Panc1 (cell line): ENCODE data around the gene AGAP1. TPM values are rescaled to one million over a fixed set of nuclear protein-coding genes. Genes with fewer than 3 reads are reported as not detected.

Experiments
- ATAC-seq: fragments of 200-7000 bp; cut with Tn5 transposase; 2 replicates; pipeline ENCODE4 v1.9.1; 2020; ENCODE audit warnings: mild to moderate bottlenecking, moderate library complexity
- BruUV-seq: library from RNA; stranded (reverse); fragments of 400-500 nt; replicated peaks from 2 replicates; lab custom pipeline; 2021; lab: Mats Ljungman, UMichigan
- CTCF ChIA-PET: fragments of 300-600 bp; sonication (Branson Sonifier 250); formaldehyde crosslinking; loops from one replicate; lab custom pipeline; 2022; ENCODE audit warnings: antibody characterized with exemption; lab: Charles Lee
- POLR2A ChIA-PET: fragments of 300-600 bp; sonication (Branson Sonifier 250); formaldehyde crosslinking; loops from one replicate; lab custom pipeline; 2022; ENCODE audit warnings: antibody characterized with exemption; lab: Charles Lee
- DNase-seq: peaks from one replicate; pipeline ENCODE4 v3.0.0-alpha.2; 2010; ENCODE audit warnings: low read depth, low spot score
- H3K27ac ChIP-seq: 2 replicates; pipeline ENCODE4 v1.5.1; 2011; ENCODE audit warnings: mild to moderate bottlenecking, low read length, inconsistent platforms
- H3K27me3 ChIP-seq: fragments of 200-500 bp; sonication (Bioruptor generic); 2 replicates; pipeline ENCODE4 v1.6.0; 2014; ENCODE audit warnings: low read length, inconsistent platforms; ENCODE audit not compliant: control insufficient read depth, insufficient read depth
- H3K36me3 ChIP-seq: fragments of 200-500 bp; sonication (Bioruptor generic); 2 replicates; pipeline ENCODE4 v1.5.1; 2014; ENCODE audit warnings: inconsistent platforms, mild to moderate bottlenecking, low read length, moderate library complexity; ENCODE audit not compliant: control insufficient read depth, insufficient read depth
- H3K4me1 ChIP-seq: 2 replicates; pipeline ENCODE4 v1.5.1; 2011; ENCODE audit warnings: inconsistent platforms, mild to moderate bottlenecking, low read length, moderate library complexity; ENCODE audit not compliant: control insufficient read depth, insufficient read depth
- H3K4me3 ChIP-seq, 2 experiments: 2 replicates each; pipeline ENCODE4 v1.5.1; 2011 to 2012; ENCODE audit warnings: low read depth in 2 of 2, low read length in 2 of 2, mild to moderate bottlenecking in 2 of 2, inconsistent platforms in 1 of 2, moderate library complexity in 1 of 2
- H3K9me3 ChIP-seq: fragments of 200-500 bp; sonication (Bioruptor generic); 2 replicates; pipeline ENCODE4 v1.5.1; 2014; ENCODE audit warnings: low read depth, mild to moderate bottlenecking, inconsistent platforms, low read length, moderate library complexity; ENCODE audit not compliant: control insufficient read depth, insufficient read depth
- POLR2AphosphoS5 ChIP-seq: IDR thresholded peaks from 2 replicates; pipeline ENCODE4 v1.6.1; 2012; ENCODE audit warnings: mild to moderate bottlenecking, low read depth, low read length, moderate library complexity
- SIN3A ChIP-seq: IDR thresholded peaks from 2 replicates; pipeline ENCODE4 v1.6.1; 2012; ENCODE audit warnings: low read depth, mild to moderate bottlenecking, low read length, moderate library complexity, borderline replicate concordance; ENCODE audit not compliant: insufficient read depth
- TCF7L2 ChIP-seq: IDR thresholded peaks from 2 replicates; pipeline ENCODE4 v1.6.1; 2011; ENCODE audit warnings: mild to moderate bottlenecking, low read depth, low read length, inconsistent platforms
- in situ Hi-C: cut with HindIII; loops from 2 replicates; pipeline ENCODE4 v1.10.0; 2016; ENCODE audit warnings: low sequenced_read_pairs, low pct_unique_long_range_greater_than_20kb
- intact Hi-C: fragments of 100-400 bp; cut with micrococcal nuclease; formaldehyde crosslinking; loops from one replicate; pipeline ENCODE4 v1.10.0; 2022; ENCODE audit not compliant: unreplicated experiment
- total RNA-seq: library from RNA; stranded (reverse); gene quantifications from one replicate; pipeline ENCODE4 v1.2.1, GENCODE V29; 2021; ENCODE audit not compliant: unreplicated experiment
- TF ChIP-seq, protein P1 (sequence below): fragments of 450-650 bp; IDR thresholded peaks from 2 replicates; pipeline ENCODE4 v1.5.1; 2017; ENCODE audit warnings: mild to moderate bottlenecking
- TF ChIP-seq, protein P2 (sequence below), 2 experiments: IDR thresholded peaks; 2 replicates each; pipeline ENCODE4 v1.6.1; 2011 to 2012; ENCODE audit warnings: low read depth in 2 of 2, control low read depth in 1 of 2, low read length in 1 of 2, mild to moderate bottlenecking in 1 of 2, moderate library complexity in 1 of 2; ENCODE audit not compliant: insufficient read depth in 1 of 2

AGAP1 gene
- total RNA-seq, 1 experiment from 2014 or later = 38.9 TPM

DNA sequence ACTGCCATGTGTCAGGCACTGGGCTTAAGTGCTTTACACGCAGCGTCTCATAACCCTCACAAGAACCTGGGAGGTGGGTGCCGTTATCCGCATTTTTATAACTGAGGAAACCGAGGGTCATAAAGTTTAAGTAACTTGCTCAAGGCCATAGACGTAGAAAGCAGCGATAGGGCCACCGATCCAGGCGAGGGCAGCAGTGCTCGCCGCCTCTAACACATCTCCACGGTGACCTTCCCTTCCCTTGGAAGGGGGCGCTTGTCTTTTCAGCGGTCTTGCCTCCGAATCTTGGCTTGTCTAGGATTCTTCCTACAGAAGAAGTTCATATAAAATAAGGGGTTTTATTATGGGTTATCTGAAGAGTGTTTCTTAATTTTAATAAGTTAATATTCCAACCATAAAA, 487.8 kb downstream of the AGAP1 start:
- H3K27ac ChIP-seq = no peak overlapping the region
- H3K4me1 ChIP-seq = no peaks in the 10 kb centered on the region
- intact Hi-C loops = no loop called here
- no peaks in the 10 kb centered on the region for H3K36me3 ChIP-seq
- H3K9me3 ChIP-seq = no peaks in the 10 kb centered on the region
- ChIA-PET CTCF (no interaction called here), POLR2A (no interaction called here)
- DNase-seq (no peak), ATAC-seq (no peak)
- no TSS peak for BruUV-seq
- no peak overlapping the region for H3K4me3 ChIP-seq
- in situ Hi-C loops = no loop called here
- H3K27me3 ChIP-seq = no peaks in the 10 kb centered on the region
- TF ChIP-seq SIN3A = no peak
- no peak for TF ChIP-seq POLR2AphosphoS5
- TF ChIP-seq, protein P1, sequence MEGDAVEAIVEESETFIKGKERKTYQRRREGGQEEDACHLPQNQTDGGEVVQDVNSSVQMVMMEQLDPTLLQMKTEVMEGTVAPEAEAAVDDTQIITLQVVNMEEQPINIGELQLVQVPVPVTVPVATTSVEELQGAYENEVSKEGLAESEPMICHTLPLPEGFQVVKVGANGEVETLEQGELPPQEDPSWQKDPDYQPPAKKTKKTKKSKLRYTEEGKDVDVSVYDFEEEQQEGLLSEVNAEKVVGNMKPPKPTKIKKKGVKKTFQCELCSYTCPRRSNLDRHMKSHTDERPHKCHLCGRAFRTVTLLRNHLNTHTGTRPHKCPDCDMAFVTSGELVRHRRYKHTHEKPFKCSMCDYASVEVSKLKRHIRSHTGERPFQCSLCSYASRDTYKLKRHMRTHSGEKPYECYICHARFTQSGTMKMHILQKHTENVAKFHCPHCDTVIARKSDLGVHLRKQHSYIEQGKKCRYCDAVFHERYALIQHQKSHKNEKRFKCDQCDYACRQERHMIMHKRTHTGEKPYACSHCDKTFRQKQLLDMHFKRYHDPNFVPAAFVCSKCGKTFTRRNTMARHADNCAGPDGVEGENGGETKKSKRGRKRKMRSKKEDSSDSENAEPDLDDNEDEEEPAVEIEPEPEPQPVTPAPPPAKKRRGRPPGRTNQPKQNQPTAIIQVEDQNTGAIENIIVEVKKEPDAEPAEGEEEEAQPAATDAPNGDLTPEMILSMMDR = no peak
- TF ChIP-seq TCF7L2 = no peak

DNA sequence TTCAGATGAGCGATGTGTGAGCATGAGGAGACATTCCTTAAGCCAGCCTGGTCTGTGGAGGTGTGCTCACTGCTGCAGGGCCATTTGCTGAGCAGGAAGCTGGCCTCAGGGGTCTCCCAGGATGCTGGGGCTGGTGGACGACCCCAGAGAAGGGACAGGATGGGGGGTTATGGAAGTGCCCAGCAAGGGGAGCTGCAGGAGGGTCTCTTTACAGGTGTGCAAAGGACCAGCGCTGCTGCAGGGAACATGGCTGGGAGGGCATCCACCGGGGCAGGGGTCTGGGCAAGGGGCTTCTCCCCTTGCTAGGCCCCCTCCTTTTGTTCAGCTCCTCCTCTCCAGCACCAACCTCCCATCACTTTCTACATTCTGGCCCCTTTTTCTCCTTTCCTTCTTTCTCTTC, 489.2 kb downstream of the AGAP1 start:
- ChIA-PET CTCF (no interaction called here), POLR2A (no interaction called here)
- H3K36me3 ChIP-seq = no peaks in the 10 kb centered on the region
- intact Hi-C loops = no loop called here
- H3K4me3 ChIP-seq = no peak overlapping the region
- in situ Hi-C loops = no loop called here
- BruUV-seq = no TSS peak
- ATAC-seq (no peak), DNase-seq (no peak)
- H3K9me3 ChIP-seq = no peaks in the 10 kb centered on the region
- no peaks in the 10 kb centered on the region for H3K27me3 ChIP-seq
- TF ChIP-seq SIN3A (no peak), TCF7L2 (no peak), POLR2AphosphoS5 (no peak)
- TF ChIP-seq, protein P1 = no peak
- TF ChIP-seq, protein P2, sequence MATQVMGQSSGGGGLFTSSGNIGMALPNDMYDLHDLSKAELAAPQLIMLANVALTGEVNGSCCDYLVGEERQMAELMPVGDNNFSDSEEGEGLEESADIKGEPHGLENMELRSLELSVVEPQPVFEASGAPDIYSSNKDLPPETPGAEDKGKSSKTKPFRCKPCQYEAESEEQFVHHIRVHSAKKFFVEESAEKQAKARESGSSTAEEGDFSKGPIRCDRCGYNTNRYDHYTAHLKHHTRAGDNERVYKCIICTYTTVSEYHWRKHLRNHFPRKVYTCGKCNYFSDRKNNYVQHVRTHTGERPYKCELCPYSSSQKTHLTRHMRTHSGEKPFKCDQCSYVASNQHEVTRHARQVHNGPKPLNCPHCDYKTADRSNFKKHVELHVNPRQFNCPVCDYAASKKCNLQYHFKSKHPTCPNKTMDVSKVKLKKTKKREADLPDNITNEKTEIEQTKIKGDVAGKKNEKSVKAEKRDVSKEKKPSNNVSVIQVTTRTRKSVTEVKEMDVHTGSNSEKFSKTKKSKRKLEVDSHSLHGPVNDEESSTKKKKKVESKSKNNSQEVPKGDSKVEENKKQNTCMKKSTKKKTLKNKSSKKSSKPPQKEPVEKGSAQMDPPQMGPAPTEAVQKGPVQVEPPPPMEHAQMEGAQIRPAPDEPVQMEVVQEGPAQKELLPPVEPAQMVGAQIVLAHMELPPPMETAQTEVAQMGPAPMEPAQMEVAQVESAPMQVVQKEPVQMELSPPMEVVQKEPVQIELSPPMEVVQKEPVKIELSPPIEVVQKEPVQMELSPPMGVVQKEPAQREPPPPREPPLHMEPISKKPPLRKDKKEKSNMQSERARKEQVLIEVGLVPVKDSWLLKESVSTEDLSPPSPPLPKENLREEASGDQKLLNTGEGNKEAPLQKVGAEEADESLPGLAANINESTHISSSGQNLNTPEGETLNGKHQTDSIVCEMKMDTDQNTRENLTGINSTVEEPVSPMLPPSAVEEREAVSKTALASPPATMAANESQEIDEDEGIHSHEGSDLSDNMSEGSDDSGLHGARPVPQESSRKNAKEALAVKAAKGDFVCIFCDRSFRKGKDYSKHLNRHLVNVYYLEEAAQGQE (IDR thresholded peaks at IDR 0.05; ENCODE audit: insufficient read depth in 1 of 2, low read depth in 2 of 2, low read length in 1 of 2) = no peak
- H3K4me1 ChIP-seq = no peaks in the 10 kb centered on the region
- H3K27ac ChIP-seq = no peak overlapping the region
